GM21390 (cell line): ENCODE results near the gene LIFR.
"Not testable (repeated sequence)": the region's sequence is repeated elsewhere in the genome, so short reads cannot be mapped to it uniquely, and the experiment has no call there.

ENCODE experiments used
- ATAC-seq: cut with Tn5 transposase; IDR thresholded peaks from one replicate; pipeline ENCODE4 v1.9.1; 2021; ENCODE audit not compliant: unreplicated experiment

The LIFR gene

DNA sequence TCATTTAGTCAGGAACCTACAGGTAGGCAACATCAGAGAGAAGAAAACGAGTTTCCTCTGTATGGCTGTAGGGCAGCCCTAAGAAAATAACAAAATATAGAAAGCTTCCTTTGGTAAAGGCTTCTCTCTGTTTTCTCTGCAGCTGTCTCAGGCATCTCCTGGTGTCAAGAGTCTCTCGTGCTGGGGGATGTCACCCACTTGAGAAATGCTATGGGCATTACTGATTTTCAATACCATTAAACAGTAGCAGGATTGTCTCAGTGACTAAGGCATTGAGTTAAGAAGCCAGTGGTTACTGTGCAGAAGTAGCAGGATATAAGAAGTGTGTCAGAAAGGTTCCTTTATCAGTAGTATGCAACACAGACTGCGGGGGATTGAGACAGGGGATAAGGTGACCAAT is 32.4 kb downstream of the LIFR start:
- no peak for ATAC-seq

DNA sequence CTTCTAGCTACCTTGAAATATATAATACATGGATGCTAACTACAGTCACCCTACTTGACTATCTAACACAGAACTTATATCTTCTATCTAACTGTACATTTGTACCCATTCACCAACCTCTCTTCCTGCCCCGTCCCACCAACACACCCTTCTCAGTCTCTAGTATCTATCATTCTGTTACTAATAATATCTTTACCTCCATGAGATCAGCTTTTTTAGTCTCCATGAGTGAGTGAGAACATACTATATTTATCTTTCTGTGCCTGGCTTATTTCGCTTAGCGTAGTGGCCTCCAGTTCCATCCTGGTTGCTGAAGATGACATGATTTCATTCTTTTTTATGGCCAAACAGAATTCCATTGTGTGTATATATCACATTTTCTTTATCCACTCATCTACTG is 37.0 kb downstream of the LIFR start:
- no peak for ATAC-seq

DNA sequence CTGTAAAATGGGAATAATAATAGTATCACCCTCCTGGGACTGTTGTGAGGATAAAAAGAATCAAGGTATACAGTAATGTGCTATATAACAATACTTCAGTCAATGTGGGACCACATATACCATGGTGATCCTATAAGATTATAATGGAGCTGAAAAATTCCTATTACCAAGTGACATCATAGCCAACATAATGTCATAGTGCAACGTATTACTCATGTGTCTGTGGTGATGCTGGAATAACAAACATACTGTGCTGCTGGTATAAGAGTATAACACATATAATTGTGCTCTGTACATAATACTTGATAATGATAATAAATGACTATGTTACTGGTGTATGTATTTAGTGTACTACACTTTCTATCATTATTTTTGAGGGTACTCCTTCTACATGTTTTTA is 38.1 kb downstream of the LIFR start:
- no peak for ATAC-seq

DNA sequence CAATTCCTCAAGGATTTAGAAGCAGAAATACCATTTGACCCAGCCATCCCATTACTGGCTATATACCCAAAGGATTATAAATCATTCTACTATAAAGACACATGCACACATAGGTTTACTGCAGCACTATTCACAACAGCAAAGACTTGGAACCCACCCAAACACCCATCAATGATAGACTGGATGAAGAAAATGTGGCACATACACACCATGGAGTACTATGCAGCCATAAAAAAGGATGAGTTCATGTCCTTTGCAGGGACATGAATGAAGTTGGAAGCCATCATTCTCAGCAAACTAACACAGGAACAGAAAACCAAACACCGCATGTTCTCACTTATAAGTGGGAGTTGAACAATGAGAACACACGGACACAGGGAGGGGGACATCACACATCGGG is 39.8 kb downstream of the LIFR start:
- not testable (repeated sequence) for ATAC-seq

DNA sequence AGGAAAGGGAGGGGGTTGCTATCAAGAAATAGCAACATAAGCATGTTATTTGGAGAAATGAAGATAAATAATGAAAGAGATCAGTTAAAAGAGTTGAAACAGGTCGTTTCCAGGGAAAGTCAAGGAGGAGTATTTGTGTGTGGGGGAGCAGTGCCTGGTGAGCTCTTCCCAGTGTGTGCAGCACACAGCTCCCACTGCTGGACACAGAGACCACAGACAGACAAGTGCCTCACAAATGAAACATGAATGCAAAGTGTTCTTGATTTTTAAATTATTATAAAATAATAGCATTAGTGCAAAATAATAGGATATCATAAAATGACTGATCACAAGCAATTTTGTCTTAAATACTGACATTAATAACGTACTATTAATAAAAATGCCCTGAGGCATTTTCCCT is 40.8 kb downstream of the LIFR start:
- ATAC-seq = no peak

DNA sequence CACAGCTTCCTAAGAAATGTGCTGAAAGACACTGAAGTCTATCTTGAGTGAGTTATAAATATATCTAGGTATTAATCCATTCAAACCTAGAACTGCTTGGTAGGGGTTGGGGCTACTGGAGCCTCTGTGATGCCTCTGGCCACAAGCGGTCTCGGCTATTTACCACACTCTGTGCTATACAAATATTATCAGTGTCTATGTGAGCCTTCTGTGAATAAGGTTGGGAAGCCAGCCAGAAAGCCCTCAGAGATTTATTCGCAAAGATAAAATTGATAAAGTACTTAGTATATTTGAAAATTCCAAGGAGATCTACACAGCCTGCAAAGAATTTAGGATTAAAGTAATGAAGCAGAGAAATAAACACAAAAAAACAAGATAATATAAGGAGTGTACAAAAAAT is 41.4 kb downstream of the LIFR start:
- ATAC-seq = no peak

DNA sequence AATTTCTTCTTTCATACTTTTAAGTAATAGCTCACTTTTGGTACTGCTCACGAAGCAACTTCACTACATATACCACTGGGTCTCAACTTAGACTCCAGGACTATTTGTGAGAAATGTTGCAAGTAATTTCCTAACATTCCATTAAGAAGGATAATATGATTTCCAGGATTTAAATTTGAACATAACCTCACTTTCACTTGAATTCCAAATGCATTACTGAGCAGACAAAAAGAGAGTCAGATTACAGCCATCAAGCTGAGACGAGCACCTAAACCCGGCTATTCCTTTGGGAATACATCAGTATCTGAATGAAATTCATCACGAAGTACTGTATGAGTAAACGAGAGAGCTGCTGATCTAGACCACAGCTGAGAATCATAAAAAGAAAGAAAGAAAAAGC is 47.3 kb downstream of the LIFR start:
- no peak for ATAC-seq

DNA sequence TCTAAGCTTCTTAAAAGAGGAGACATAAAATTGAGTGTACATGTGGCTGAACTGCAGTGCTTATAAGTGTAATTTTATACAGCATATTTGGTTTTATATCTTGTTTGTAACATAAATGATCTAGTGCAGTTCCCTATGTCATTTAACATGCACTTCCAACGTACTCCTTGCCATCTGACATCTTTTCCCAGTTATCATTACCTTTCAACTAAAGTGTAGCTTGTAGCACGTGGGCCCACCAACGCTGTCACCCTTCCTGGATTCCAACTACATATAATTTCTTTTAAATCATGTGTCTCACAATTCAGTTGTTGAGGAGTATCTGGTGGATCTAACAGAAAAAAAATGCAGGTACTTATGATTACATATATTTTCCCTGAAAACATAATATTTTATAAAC is 50.1 kb downstream of the LIFR start:
- no peak for ATAC-seq

DNA sequence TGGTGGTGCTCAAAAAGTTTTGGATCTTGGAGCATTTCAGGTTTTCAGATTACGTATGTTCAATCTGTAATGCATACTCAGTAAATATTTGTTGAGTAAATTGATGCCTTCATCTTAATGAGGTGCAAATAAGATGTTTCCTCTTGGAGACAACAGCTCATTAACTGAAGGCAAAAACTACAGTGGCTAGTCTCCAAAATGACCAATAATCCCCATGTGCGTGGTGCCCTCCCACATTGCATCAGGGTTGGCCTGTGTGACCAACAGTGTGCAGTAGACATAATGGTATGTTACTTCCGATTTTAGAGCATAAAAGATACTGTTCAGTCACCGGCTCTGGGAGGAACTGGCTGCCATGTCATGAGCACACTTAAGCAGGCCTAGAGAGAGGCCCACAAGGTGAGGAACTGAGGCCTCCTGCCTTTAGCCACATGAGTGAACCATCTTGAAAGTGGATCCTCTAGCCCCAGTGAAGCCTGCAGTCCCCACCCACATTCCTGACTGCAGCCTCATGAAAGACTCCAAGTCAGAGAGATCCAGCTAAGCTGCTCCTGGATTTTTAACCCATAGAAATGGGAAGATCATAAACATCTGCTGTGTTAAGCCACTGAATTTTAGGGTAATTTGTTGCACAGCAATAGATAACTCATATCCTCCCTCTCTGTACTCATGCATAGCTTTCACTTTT is 55.7 kb downstream of the LIFR start:
- ATAC-seq = no peak

DNA sequence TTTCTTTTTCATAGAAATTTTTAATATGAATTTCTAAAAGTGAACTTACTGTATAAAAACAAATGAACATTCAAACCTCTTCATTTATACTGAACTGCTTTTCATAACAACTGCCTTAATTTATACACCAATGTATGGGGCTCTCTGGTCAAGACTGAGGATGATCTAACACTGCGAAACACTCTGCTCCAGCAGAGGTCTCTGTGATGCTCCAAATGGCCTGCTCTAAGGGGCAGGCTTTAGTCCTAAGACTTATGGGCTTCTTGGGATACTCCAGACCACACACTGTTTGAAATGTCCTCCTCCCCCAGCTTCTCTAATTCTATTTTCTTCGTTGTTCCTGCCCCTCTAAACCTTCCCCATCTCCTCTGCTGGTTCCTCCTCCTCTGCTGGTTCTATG is 58.5 kb downstream of the LIFR start:
- ATAC-seq = no peak

DNA sequence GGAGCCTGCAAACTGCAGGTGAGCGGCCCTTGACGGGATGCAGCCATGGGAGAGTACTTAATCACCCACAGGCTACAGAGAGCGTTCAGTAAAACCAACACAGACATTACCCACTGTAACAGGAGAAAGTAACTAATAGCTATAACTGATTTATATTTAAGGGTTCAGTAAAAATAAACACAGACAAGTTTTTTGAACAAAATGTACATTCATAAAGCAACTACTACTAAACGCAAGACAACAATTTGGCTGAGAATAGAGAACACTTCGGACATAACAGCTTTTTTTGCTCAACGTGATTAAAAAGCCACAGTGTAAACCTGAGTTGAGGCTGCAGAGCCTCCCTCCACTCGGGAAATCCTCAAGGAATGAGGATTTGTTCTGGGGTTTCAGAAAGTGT is 61.7 kb downstream of the LIFR start:
- no peak for ATAC-seq

DNA sequence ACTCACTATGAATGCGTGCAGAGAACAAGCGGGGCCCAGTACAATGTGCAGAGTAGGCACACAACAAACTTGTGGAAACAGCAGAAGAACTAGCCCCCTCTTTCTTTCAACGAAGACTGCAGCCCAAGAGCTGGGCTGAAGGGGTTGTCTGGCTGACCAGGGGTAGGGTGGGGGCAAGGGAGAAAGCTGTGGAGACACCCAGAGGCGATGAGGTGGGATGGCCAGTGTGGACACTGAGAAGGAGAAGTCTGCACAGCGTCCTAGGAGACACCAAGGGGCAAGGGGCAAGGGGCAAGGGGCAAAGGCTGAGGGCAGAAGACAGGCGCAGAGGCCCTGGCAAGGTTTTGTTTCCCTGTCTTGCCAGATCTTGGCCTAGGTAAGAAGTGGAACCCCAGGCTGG is 62.3 kb downstream of the LIFR start:
- no peak for ATAC-seq

DNA sequence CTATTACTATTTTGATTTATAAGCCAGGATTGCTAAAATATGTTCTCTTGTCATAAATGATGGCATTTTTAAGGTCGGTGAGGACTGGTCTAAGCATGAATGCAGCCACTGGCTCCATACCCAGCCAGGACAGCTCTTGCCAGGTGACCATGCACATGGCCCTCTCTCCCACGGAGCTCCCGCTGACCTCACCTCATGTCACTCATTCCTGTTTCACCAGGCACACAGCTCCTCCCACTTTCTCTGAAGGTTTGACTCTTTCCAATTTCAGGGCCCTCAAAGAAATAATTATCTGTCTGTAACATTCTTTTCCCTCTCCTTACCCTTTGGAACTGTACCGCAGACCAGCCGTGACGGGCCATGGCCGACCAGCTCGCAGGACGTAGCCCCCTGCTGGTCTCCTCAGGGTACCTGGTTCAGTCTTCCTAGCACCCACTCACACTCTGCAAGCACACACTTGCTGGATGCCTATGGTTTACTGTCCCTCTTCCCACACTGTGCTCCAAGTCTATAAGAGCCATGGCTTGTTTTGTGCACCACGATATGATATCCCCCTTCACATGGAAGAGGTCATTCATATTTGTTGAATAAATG is 72.5 kb downstream of the LIFR start:
- no peak for ATAC-seq

DNA sequence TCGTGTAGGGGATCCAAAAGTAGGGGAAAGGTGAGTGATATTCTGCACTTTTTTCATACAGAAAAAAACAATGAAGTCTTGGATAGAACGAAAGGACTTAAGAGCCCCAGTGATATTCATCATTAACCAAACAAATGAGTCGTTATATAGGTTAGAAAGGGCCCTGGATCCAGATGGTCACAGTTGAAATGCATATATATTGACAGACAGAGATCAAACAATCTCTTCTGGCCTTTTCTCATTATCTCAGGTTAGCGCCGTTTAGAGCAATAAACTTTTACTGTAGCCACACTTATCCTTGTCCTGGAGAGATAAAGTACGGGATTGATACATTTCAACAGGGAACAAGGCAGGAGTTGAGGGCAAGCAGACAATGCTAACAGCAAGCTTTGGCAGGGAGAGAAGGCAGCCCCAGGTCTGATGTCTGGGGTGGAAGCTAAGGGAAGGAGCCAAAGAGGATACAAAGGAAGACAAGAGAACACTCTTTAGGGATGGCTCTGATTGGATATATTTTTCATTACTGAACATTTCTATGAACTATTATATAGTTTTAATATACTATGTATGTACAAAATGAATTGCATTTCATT is 77.0 kb downstream of the LIFR start:
- ATAC-seq = no peak

DNA sequence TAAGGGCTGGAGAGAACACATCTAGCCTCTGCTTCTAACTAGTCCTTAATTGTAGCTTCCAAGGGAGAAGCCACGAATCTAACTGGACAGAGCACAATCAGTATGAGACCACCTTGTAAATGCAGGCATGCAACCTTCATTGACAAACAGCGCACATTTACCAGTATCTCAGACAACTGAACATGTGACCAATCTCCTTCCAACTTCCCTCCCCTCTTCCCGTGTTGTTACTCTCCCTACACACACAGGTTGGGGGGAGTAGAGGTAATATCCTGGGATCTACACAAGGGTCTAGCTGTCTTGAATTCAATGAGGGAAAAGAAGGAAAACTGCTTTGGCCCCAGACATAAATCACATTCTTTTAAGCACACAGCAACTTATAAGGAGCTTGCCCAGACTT is 77.6 kb downstream of the LIFR start:
- ATAC-seq = no peak

DNA sequence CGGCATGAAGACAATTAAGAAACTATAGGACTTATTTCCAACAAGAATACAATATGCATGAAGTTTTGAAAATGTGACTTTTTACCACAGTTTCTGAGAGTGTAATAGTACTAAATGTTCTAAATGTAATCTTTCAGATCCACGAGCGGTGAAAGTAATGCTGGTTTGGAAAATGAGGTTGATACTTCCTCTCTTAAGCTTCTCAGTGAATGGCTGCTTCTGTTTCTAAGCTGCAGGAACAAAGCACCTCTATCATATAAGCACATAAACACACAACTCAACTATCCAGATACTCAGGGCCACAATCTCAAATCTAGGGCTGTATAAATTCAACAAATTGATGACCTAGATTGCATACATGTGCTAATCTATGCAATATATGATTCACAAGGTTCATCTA is 78.3 kb downstream of the LIFR start:
- ATAC-seq = no peak

DNA sequence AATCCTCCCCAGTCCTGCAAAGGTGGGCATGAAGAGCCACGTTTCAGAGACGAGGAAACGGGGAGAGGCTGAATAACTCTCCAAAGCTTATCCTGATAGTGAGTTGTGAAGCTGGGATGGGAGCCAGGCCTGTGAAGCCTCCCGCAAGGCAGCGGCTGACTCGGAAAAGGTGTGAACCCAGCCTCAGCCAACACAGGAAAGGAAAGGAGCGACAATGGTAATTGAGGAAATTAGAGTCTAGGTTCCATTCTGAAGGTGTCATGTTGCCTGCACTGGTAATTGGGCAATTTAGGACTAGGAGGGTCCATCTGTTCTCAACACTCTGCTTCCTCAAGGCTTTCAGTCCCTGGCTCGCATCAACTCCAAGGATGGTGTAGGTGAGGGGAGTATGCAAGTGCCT is 83.4 kb downstream of the LIFR start:
- no peak for ATAC-seq

DNA sequence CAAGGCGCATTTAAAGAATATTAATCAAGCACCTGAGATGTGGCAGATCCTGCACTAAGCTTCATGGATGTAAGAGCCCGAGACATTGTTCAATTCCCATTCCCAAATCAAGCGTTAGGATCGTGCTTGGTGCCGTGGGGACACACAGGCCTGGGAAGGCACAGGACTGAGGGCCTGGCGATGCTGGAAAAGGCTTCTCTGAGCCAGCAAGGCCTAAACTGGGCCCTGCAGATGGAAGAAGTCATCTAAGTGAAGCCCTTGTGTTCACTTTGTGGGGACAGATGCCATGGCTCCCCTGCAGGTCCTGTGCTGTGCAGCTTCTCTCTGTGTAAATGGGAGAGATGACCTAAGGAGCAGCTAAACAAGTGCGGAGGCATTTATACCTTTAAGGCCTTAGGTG is 83.9 kb downstream of the LIFR start:
- no peak for ATAC-seq

DNA sequence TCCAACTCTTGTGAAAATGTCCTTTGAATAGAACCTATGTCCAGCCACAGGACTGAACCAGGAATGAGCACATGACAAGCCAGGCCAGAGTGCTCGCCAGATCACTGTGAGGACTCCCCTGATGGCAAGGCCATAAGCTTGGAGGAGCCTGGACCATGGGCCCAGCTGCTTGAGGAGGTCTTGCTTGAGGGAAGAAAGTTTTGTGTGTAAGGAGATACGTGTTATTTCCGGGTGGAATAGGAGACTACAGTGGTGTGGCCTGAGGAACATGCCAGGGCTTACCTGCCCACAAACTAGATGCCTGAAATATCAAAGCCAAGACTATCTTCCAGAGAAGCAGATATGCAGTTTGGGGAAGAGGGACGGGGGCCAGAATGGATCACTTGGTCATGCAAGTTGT is 84.7 kb downstream of the LIFR start:
- no peak for ATAC-seq

DNA sequence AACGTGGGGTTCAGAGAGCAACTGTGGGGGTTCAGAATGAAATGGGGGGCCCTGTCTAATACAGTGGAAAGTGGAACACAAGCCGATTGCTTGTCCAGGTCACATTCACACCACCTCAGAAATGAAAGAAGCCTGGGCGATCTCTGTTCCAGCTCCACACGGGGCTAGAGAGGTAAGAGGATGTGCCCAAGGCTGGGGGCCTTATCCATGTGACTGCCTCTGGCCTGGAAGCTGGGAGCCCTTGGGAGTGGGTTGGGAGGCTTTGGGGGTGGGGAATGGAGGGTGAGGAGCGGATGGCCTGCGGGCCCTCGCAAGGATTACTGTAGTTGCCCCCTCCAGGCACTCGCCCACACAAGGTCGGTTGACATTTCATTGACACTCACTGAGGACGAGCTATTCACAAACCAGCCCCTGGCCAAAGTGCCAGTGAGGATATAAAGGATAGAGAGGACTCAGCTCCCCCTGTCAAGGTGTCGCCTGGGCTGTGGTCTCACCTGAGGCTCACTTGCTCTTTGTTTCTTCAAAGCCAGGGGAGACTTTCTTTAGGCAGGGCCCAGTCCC is 86.7 kb downstream of the LIFR start:
- no peak for ATAC-seq

DNA sequence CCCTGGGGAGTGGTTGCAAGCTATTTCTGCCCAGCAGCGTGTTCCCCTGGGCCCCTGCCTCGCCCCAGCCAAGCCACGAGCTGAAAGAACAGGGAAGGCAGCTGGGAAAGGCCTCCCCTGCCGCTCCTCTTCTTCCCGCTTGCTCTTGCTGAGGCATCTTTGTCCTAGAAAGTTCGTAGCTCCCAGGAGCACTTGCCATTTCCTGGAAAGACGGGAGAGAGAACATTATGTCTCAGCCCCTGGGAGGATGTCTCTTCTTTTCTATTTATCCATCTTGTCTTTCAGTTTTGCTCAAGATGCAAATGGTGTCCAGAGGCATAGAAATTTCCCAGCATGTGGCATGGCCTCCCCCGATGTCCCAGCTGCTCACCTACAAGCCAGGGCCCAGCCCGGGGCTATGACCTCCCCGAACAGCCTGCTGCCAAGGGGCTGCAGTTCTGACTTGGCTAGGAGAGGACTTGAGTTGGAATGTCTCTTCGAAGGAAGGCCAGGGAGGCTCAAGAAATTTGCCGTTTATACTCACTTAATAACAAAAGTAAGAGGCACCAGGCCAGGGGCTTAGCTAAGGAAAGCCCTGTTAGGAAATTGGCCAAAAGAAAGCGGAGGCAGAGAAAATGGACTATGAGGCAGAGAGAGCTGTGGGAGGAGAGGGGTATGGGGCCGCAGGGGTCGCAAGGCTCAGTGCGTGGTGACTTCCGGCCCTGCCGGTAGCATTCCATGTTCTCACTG is 87.3 kb downstream of the LIFR start:
- no peak for ATAC-seq

DNA sequence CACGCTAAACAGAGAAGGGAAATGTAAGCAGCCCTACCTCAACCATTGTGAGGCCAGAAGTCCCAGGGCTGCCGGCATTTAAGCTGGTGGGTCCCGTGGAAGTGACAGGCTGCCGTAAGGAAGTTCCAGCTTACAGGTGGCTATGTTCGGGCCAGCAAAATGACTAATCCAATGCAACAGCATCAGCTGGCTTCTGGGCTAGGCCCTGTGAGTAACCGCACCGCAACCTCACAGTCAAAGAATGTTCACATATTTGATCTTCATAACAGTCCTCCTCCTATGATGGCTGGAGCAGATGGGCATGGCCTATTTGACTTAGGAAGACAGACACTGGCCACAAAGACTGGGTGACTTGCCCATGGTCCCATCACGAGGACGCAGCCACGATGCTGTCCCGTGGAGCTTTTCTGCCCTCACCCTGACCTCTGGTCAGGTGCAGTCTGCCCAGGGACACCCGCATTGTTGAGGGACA is 88.2 kb downstream of the LIFR start:
- no peak for ATAC-seq
